ENCODE data around the gene RUSC1. TPM values are rescaled to one million over a fixed set of nuclear protein-coding genes. Genes with fewer than 3 reads are reported as not detected.
A peak's percentile ranks its signal among the peaks of the same experiment; 100 is the strongest.

Gene RUSC1
- polyA plus RNA-seq, 3 donors = 27.7 to 34.0 (median 29.9) TPM

- no peak for DNase-seq (ENCODE audit: low read depth in 3 of 3, low spot score in 2 of 3)
Observed at GRCh38 chr1:155295183-155295941, 25.3 kb upstream of the RUSC1 start.

- DNase-seq (ENCODE audit: low read depth in 3 of 3, low spot score in 2 of 3) = no peak
Observed at GRCh38 chr1:155295942-155296267, 24.8 kb upstream of the RUSC1 start.

- no peak for DNase-seq (ENCODE audit: low read depth in 3 of 3, low spot score in 2 of 3)
Observed at GRCh38 chr1:155296661-155297060, 24.0 kb upstream of the RUSC1 start.

- DNase-seq (ENCODE audit: low read depth in 3 of 3, low spot score in 2 of 3) = no peak
Observed at GRCh38 chr1:155297384-155297783, 23.3 kb upstream of the RUSC1 start.

- no peak for DNase-seq (ENCODE audit: low read depth in 3 of 3, low spot score in 2 of 3)
Observed at GRCh38 chr1:155300024-155300423, 20.7 kb upstream of the RUSC1 start.

- DNase-seq (ENCODE audit: low read depth in 3 of 3, low spot score in 2 of 3) = no peak
Observed at GRCh38 chr1:155300553-155301329, 20.0 kb upstream of the RUSC1 start.

- no peak for DNase-seq (ENCODE audit: low read depth in 3 of 3, low spot score in 2 of 3)
Observed at GRCh38 chr1:155301342-155301841, 19.3 kb upstream of the RUSC1 start, which contains the start of gene PKLR. PKLR (minus strand) TSS chr1:155301438; CDS start chr1:155301395, 43 bp downstream.

GRCh38 chr1:155304558-155305063 is 16.1 kb upstream of the RUSC1 start:
- no peak for DNase-seq (ENCODE audit: low read depth in 3 of 3, low spot score in 2 of 3)

- DNase-seq (ENCODE audit: low read depth in 3 of 3, low spot score in 2 of 3) = no peak
Observed at GRCh38 chr1:155305881-155306391, 14.8 kb upstream of the RUSC1 start.

- DNase-seq (ENCODE audit: low read depth in 3 of 3, low spot score in 2 of 3) = no peak
Observed at GRCh38 chr1:155307247-155307740, 13.4 kb upstream of the RUSC1 start.

- DNase-seq (ENCODE audit: low read depth in 3 of 3, low spot score in 2 of 3) = peak; percentile 92 to 97 (median 95)
Observed at GRCh38 chr1:155308493-155309422, 11.9 kb upstream of the RUSC1 start, which contains the start of gene FDPS. FDPS (plus strand) TSS chr1:155308866; CDS start chr1:155309790, 924 bp downstream.

GRCh38 chr1:155309423-155310021 is 11.2 kb upstream of the RUSC1 start:
- DNase-seq (ENCODE audit: low read depth in 3 of 3, low spot score in 2 of 3) = no peak

- no peak for DNase-seq (ENCODE audit: low read depth in 3 of 3, low spot score in 2 of 3)
Observed at GRCh38 chr1:155313261-155313660, 7.4 kb upstream of the RUSC1 start.

GRCh38 chr1:155316922-155317321 is 3.8 kb upstream of the RUSC1 start:
- DNase-seq (ENCODE audit: low read depth in 3 of 3, low spot score in 2 of 3) = no peak

- DNase-seq (ENCODE audit: low read depth in 3 of 3, low spot score in 2 of 3) = no peak
Observed at GRCh38 chr1:155318082-155318481, 2.6 kb upstream of the RUSC1 start.

GRCh38 chr1:155319536-155319935 is 1.2 kb upstream of the RUSC1 start:
- DNase-seq (ENCODE audit: low read depth in 3 of 3, low spot score in 2 of 3) = no peak

GRCh38 chr1:155320252-155320651 is 442 bp upstream of the RUSC1 start:
- no peak for DNase-seq (ENCODE audit: low read depth in 3 of 3, low spot score in 2 of 3)

GRCh38 chr1:155321639-155322503 is 1.2 kb downstream of the RUSC1 start:
- DNase-seq (ENCODE audit: low read depth in 3 of 3, low spot score in 2 of 3) = no peak

GRCh38 chr1:155322571-155322952 is 1.9 kb downstream of the RUSC1 start:
- DNase-seq (ENCODE audit: low read depth in 3 of 3, low spot score in 2 of 3) = no peak

All from right renal cortex interstitium (tissue), 3 donors.